OCI-LY7 (cell line): ENCODE data around the gene GPR31. TPM values are rescaled to one million over a fixed set of nuclear protein-coding genes. Genes with fewer than 3 reads are reported as not detected.

ENCODE experiments used
- BruUV-seq: library from RNA; stranded (reverse); fragments of 400-500 nt; replicated peaks from 2 replicates; lab custom pipeline; 2021; lab: Mats Ljungman, UMichigan
- CTCF ChIA-PET: fragments of 300-600 bp; sonication (Branson Sonifier 250); formaldehyde crosslinking; loops from one replicate; lab custom pipeline; 2022; ENCODE audit warnings: antibody characterized with exemption; ENCODE audit not compliant: unreplicated experiment; lab: Charles Lee
- POLR2A ChIA-PET: fragments of 300-600 bp; sonication (Branson Sonifier 250); formaldehyde crosslinking; loops from one replicate; lab custom pipeline; 2022; ENCODE audit warnings: antibody characterized with exemption; lab: Charles Lee
- DNase-seq: peaks from one replicate; pipeline ENCODE4 v3.0.0-alpha.2; 2015; ENCODE audit warnings: low spot score
- H2AFZ ChIP-seq: fragments of 200-600 bp; sonication (generic), shearing (Covaris generic); 2 replicates; pipeline ENCODE4 v1.6.1; 2014; ENCODE audit warnings: mild to moderate bottlenecking, antibody characterized with exemption, low read length, moderate library complexity
- H3K27ac ChIP-seq: fragments of 200-600 bp; sonication (generic); 2 replicates; pipeline ENCODE4 v1.5.1; 2014; ENCODE audit warnings: mixed run types, low read depth, mild to moderate bottlenecking, moderate library complexity, low read length, inconsistent platforms; ENCODE audit not compliant: poor library complexity, severe bottlenecking
- H3K36me3 ChIP-seq: fragments of 200-600 bp; sonication (generic); 2 replicates; pipeline ENCODE4 v1.6.1; 2014; ENCODE audit warnings: mild to moderate bottlenecking, antibody characterized with exemption, low read length, moderate library complexity, mixed read lengths; ENCODE audit not compliant: insufficient read depth
- H3K4me1 ChIP-seq: fragments of 200-600 bp; sonication (generic); 2 replicates; pipeline ENCODE4 v1.5.1; 2014; ENCODE audit warnings: mild to moderate bottlenecking, low read length; ENCODE audit not compliant: insufficient read depth, poor library complexity, severe bottlenecking
- H3K4me2 ChIP-seq: fragments of 200-600 bp; sonication (generic); 2 replicates; pipeline ENCODE4 v1.6.1; 2014; ENCODE audit warnings: mild to moderate bottlenecking, low read length
- H3K4me3 ChIP-seq: fragments of 200-600 bp; sonication (generic); 2 replicates; pipeline ENCODE4 v1.5.1; 2014; ENCODE audit warnings: mild to moderate bottlenecking, low read depth, low read length; ENCODE audit not compliant: poor library complexity, severe bottlenecking
- H3K79me2 ChIP-seq: fragments of 200-600 bp; sonication (generic); 2 replicates; pipeline ENCODE4 v1.6.1; 2016; ENCODE audit warnings: low read depth, mild to moderate bottlenecking, low read length, moderate library complexity, mixed read lengths; ENCODE audit not compliant: insufficient read depth
- H3K9me2 ChIP-seq: fragments of 200-600 bp; sonication (generic); 2 replicates; pipeline ENCODE4 v1.6.1; 2016; ENCODE audit warnings: mild to moderate bottlenecking, low read length, mixed read lengths; ENCODE audit not compliant: insufficient read depth
- H3K9me3 ChIP-seq: fragments of 200-600 bp; sonication (generic); 2 replicates; pipeline ENCODE4 v1.6.1; 2014; ENCODE audit warnings: mild to moderate bottlenecking, mixed run types, low read length, mixed read lengths
- H4K20me1 ChIP-seq: fragments of 200-600 bp; sonication (generic); 2 replicates; pipeline ENCODE4 v1.6.1; 2014; ENCODE audit warnings: mild to moderate bottlenecking, antibody characterized with exemption, low read length, moderate library complexity, mixed read lengths; ENCODE audit not compliant: insufficient read depth
- EZH2phosphoT487 ChIP-seq: fragments of 200-600 bp; sonication (generic); IDR thresholded peaks from 2 replicates; pipeline ENCODE4 v1.6.1; 2018; ENCODE audit warnings: low read depth, borderline replicate concordance, mild to moderate bottlenecking, mixed run types, antibody characterized with exemption, low read length, moderate library complexity, mixed read lengths
- intact Hi-C: fragments of 100-400 bp; cut with micrococcal nuclease; formaldehyde crosslinking; loops from one replicate; pipeline ENCODE4 v1.10.0; 2022; ENCODE audit not compliant: unreplicated experiment
- total RNA-seq, 2 experiments: library from RNA; depleted of rRNA in 1 of 2; stranded (reverse); fragments of >200 nt in 1 of 2; shearing (Covaris generic) in 1 of 2; gene quantifications; 2 replicates each; pipeline ENCODE4 v1.2.3, GENCODE V29; 2014 to 2022
- TF ChIP-seq, protein P1 (sequence below): fragments of 200-600 bp; sonication (generic); conservative IDR thresholded peaks from 2 replicates; pipeline ENCODE4 v1.5.1; 2014; ENCODE audit warnings: mild to moderate bottlenecking, antibody characterized with exemption, low read length, moderate library complexity, mixed read lengths

The GPR31 gene
- total RNA-seq, 2 experiments from 2014 or later: not detected

DNA sequence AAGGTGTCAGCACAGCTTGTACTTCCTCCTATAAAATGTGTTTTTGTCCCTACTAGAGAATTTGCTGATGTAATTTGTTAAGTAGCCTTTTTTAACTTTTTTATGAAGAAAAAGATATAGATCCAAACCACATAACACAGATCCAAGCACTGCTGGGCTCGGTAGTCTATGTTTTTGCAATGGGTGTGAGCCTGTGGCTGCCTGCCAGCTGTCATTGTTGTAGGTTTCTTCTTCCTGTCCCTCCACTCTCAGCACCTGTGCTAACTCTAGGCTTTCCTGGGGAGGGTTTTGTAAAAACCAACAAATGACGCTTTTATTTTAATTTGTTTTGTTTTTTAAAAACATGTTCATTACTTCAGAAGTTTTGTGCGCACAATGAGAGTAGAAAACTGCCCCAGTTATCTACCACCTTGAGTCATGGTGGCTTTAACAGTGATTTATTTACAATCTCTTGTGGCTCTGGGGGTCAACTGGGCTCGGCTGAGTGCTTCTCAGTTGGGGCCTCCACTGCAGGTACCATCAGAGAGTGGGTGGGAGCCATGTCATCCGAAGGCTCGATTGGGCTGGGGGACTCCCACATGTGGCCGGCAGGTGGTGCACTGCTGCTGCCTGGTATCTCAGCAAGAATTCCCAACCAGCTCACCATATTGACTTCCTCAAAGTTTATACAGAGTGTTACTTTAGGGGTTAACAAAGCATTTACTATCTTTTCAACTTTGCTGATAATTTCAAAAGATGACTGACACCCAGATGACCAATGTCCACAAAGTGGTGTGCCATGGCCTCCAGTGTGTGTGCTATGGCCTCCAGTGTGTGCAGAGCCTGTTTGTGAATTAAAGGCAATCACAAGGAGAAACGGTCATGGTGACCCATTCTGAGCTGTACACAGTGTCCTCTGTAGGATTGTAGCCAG, 37.9 kb downstream of the GPR31 start:
- ChIA-PET POLR2A (interaction anchor here (0.7 to 8.0 kb wide), 8 partner anchors 10 to 163 kb away, joined by 3 to 96 read pairs (median 4); partner anchors contain the start of genes CEP43 and RNASET2), CTCF (interaction anchor here (0.6 to 1.2 kb wide), 4 partner anchors 18 to 72 kb away, joined by 3 to 4 read pairs (median 3); no protein-coding TSS in a partner anchor)
- TF ChIP-seq EZH2phosphoT487: no peak
- TF ChIP-seq, protein P1, sequence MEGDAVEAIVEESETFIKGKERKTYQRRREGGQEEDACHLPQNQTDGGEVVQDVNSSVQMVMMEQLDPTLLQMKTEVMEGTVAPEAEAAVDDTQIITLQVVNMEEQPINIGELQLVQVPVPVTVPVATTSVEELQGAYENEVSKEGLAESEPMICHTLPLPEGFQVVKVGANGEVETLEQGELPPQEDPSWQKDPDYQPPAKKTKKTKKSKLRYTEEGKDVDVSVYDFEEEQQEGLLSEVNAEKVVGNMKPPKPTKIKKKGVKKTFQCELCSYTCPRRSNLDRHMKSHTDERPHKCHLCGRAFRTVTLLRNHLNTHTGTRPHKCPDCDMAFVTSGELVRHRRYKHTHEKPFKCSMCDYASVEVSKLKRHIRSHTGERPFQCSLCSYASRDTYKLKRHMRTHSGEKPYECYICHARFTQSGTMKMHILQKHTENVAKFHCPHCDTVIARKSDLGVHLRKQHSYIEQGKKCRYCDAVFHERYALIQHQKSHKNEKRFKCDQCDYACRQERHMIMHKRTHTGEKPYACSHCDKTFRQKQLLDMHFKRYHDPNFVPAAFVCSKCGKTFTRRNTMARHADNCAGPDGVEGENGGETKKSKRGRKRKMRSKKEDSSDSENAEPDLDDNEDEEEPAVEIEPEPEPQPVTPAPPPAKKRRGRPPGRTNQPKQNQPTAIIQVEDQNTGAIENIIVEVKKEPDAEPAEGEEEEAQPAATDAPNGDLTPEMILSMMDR: peak; percentile 80
- Histone ChIP-seq H3K36me3 (no peaks in the 10 kb centered on the region), H3K4me1 (peaks cover 89% of the 10 kb centered on the region), H2AFZ (no peak overlapping the region), H3K4me2 (peak overlapping the region; percentile 63), H3K27ac (peak overlapping the region; percentile 37), H3K79me2 (no peaks in the 10 kb centered on the region), H3K9me2 (no peaks in the 10 kb centered on the region), H4K20me1 (no peaks in the 10 kb centered on the region), H3K9me3 (no peaks in the 10 kb centered on the region), H3K4me3 (no peak overlapping the region)
- intact Hi-C loops: no loop called here
- BruUV-seq: no TSS peak
- peak; percentile 69 for DNase-seq

DNA sequence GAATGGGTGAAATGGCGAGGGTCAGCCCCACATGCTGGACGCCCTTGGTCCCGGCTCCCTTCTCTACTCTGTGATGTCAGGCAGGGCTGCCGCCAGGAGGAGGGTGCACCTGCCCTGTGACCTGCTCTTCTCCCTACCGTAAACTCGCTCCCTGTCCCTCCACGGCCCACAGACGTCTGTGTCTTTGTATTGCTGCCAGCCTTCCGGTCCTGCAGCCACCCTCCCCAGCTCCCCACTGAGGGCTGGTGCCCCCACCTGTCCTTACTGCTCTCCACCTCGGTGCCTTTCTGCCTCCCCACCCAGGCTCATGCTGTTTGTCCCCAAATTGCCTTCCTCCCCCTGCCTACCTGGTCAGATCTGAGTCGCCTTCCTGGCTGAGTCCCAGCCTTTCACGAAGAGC, 38.9 kb downstream of the GPR31 start:
- POLR2A ChIA-PET: interaction anchor here (1.3 to 8.0 kb wide), 5 partner anchors 11 to 162 kb away, joined by 4 to 96 read pairs (median 6); partner anchors contain the start of genes CEP43 and RNASET2
- H2AFZ ChIP-seq: no peak overlapping the region
- TF ChIP-seq, protein P1: no peak
- TF ChIP-seq EZH2phosphoT487: no peak

More for the DNA sequence above, 38.9 kb downstream of the GPR31 start:
- Histone ChIP-seq H3K4me3 (peak overlapping the region; percentile 5), H3K4me2 (peak overlapping the region; percentile 63), H3K4me1 (peaks cover 88% of the 10 kb centered on the region), H3K9me2 (no peaks in the 10 kb centered on the region), H3K36me3 (no peaks in the 10 kb centered on the region), H3K27ac (no peak overlapping the region), H3K9me3 (no peaks in the 10 kb centered on the region), H3K79me2 (no peaks in the 10 kb centered on the region), H4K20me1 (no peaks in the 10 kb centered on the region)
- BruUV-seq: no TSS peak
- no peak for DNase-seq
- intact Hi-C loops: no loop called here
- CTCF ChIA-PET: no interaction called here
